Measurements from ENCODE around the gene CNR2. TPM values are rescaled to one million over a fixed set of nuclear protein-coding genes. Genes with fewer than 3 reads are reported as not detected.

CNR2 gene
- polyA plus RNA-seq, 1 experiment, result not detected

DNA sequence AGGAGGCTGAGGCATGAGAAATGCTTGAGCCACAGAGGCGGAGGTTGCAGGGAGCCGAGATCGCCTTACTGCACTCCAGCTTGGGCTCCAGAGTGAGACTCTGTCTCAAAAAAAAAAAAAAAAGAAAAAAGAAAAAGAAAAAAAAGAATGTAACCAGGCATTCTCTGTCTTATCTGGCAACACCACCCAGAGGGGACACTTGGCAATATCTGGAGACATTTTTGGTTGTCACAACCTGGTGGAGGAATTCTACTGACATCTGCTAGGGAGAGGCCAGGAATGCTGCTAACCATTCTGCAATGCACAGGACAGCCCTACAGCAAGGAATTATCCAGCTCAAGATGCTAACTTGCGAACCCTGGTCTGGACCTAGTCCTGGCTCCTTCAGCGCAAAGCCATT is 2.3 kb upstream of the CNR2 start:
- CTCF ChIA-PET, result interaction anchor here (2.9 kb wide), 1 partner anchor 144 kb away, joined by 24 read pairs; no protein-coding TSS in a partner anchor
- no peak for TF ChIP-seq CTCF (IDR thresholded peaks at IDR 0.05; ENCODE audit: insufficient read depth, low read depth, low read length)

GRCh38 chr1:23914921-23915320 is 1.8 kb upstream of the CNR2 start:
- no peak for TF ChIP-seq CTCF (IDR thresholded peaks at IDR 0.05; ENCODE audit: insufficient read depth, low read depth, low read length)
- Histone ChIP-seq H3K4me3 (ENCODE audit: low read depth, low read length) (no peak overlapping the region), H3K27me3 (ENCODE audit: control insufficient read depth, insufficient read depth, low read length) (peaks cover 1% of the 10 kb centered on the region; the same call in 1 of the 2 replicates), H3K36me3 (ENCODE audit: control insufficient read depth, insufficient read depth, low read length) (no peaks in the 10 kb centered on the region)
- CTCF ChIA-PET, result no interaction called here
- POLR2A ChIA-PET, result interaction anchor here (0.8 kb wide), 1 partner anchor 137 kb away, joined by 4 read pairs; the partner anchor contains the start of gene PITHD1
- DNase-seq (ENCODE audit: low read depth), result no peak

More for the DNA sequence above, 2.3 kb upstream of the CNR2 start:
- no peak for DNase-seq (ENCODE audit: low read depth)
- no peaks in the 10 kb centered on the region for H3K36me3 ChIP-seq (ENCODE audit: control insufficient read depth, insufficient read depth, low read length)
- POLR2A ChIA-PET, result interaction anchor here (0.8 kb wide), 1 partner anchor 137 kb away, joined by 4 read pairs; the partner anchor contains the start of gene PITHD1
- no peak overlapping the region for H3K4me3 ChIP-seq (ENCODE audit: low read depth, low read length)
- peaks cover 1% of the 10 kb centered on the region; the same call in 1 of the 2 replicates for H3K27me3 ChIP-seq (ENCODE audit: control insufficient read depth, insufficient read depth, low read length)

DNA sequence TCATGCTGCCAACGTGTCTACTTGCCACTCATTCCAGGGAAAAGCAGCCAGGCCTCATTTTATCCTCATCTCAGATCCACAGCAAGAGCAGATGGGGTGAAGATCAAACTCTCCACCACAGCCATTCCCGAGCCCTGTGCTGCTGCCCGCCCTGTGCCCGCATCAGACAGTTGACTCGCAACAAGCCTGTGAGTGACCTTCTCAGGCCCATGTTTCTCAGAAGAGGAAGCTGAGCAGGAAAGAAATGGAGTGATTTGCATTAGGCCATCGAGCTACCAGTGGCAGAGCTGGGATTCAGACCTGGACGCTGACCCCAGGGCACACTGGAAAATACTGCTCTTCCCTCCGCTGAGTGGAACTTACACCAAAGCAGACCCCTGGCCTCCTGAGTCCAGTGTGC is 1.2 kb downstream of the CNR2 start:
- ChIA-PET POLR2A (no interaction called here), CTCF (no interaction called here)

GRCh38 chr1:23910553-23911246 is 2.5 kb downstream of the CNR2 start:
- POLR2A ChIA-PET, result no interaction called here
- Histone ChIP-seq H3K27me3 (ENCODE audit: control insufficient read depth, insufficient read depth, low read length) (peaks cover 7% of the 10 kb centered on the region), H3K4me3 (ENCODE audit: low read depth, low read length) (no peak overlapping the region), H3K36me3 (ENCODE audit: control insufficient read depth, insufficient read depth, low read length) (no peaks in the 10 kb centered on the region)
- DNase-seq (ENCODE audit: low read depth), result no peak
- no peak for TF ChIP-seq CTCF (IDR thresholded peaks at IDR 0.05; ENCODE audit: insufficient read depth, low read depth, low read length)
- CTCF ChIA-PET, result interaction anchor here (1.2 to 1.5 kb wide), 2 partner anchors 100 to 139 kb away, joined by 4 to 5 read pairs; no protein-coding TSS in a partner anchor

More for the DNA sequence above, 1.2 kb downstream of the CNR2 start:
- Histone ChIP-seq H3K4me3 (ENCODE audit: low read depth, low read length) (no peak overlapping the region), H3K27me3 (ENCODE audit: control insufficient read depth, insufficient read depth, low read length) (peaks cover 6% of the 10 kb centered on the region), H3K36me3 (ENCODE audit: control insufficient read depth, insufficient read depth, low read length) (no peaks in the 10 kb centered on the region)
- TF ChIP-seq CTCF (IDR thresholded peaks at IDR 0.05; ENCODE audit: insufficient read depth, low read depth, low read length), result no peak
- DNase-seq (ENCODE audit: low read depth), result no peak

DNA sequence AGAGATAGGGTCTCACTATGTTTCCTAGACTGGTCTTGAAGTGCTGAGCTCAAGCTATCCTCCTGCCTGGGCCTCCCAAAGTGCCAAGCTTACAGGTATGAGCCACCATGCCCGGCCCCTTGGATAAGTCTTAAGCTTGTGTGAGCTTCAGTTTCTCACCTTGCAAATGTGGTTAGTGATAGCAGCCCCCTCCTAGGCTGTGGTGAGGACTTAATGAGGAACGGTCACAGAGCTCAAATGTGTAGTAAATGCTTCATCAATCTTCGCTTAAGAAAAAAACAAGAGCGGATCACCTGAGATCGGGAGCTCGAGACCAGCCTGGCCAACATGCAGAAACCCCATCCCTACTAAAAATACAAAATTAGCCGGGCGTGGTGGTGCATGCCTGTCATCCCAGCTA is 3.0 kb downstream of the CNR2 start:
- H3K27me3 ChIP-seq (ENCODE audit: control insufficient read depth, insufficient read depth, low read length), result peaks cover 7% of the 10 kb centered on the region
- no peak overlapping the region for H3K4me3 ChIP-seq (ENCODE audit: low read depth, low read length)
- no peaks in the 10 kb centered on the region for H3K36me3 ChIP-seq (ENCODE audit: control insufficient read depth, insufficient read depth, low read length)
- CTCF ChIA-PET, result interaction anchor here (1.2 to 1.5 kb wide), 2 partner anchors 99 to 138 kb away, joined by 4 to 5 read pairs; no protein-coding TSS in a partner anchor
- no peak for DNase-seq (ENCODE audit: low read depth)
- POLR2A ChIA-PET, result no interaction called here
- TF ChIP-seq CTCF (IDR thresholded peaks at IDR 0.05; ENCODE audit: insufficient read depth, low read depth, low read length), result no peak
